H1 (cell line): ENCODE results near the gene KRT78. TPM values are rescaled to one million over a fixed set of nuclear protein-coding genes. Genes with fewer than 3 reads are reported as not detected.

Experiments used
- CTCF ChIA-PET: fragments of 300-600 bp; sonication (Branson Sonifier 250); formaldehyde crosslinking; loops from one replicate; lab custom pipeline; 2021; ENCODE audit not compliant: partially characterized antibody; lab: Charles Lee
- POLR2A ChIA-PET: fragments of 300-600 bp; sonication (Branson Sonifier 250); formaldehyde crosslinking; loops from one replicate; lab custom pipeline; 2021; ENCODE audit warnings: inconsistent platforms; ENCODE audit not compliant: partially characterized antibody; lab: Charles Lee
- DNase-seq, 2 experiments: peaks; one replicate each; pipeline versions ENCODE4 v3.0.0 to v3.0.0-alpha.2; 2010 to 2022; ENCODE audit warnings: low spot score in 2 of 2, low read depth in 1 of 2, mixed read lengths in 1 of 2
- FAIRE-seq: peaks from 2 replicates; lab custom pipeline; 2011; peaks lifted over from hg19 to GRCh38; lab: Jason Lieb, UNC
- H2AFZ ChIP-seq: 2 replicates; pipeline ENCODE4 v1.8.1; 2012; ENCODE audit warnings: low read length, inconsistent platforms
- H2AK5ac ChIP-seq: 2 replicates; pipeline ENCODE4 v1.6.1; 2013; ENCODE audit warnings: low read depth, low read length
- H2BK120ac ChIP-seq: replicated peaks from 2 replicates; pipeline ENCODE3; 2013; ENCODE audit warnings: low read depth, low read length, inconsistent platforms
- H2BK12ac ChIP-seq: 2 replicates; pipeline ENCODE4 v1.6.1; 2013; ENCODE audit warnings: low read depth, low read length
- H2BK15ac ChIP-seq: 2 replicates; pipeline ENCODE4 v1.6.1; 2013; ENCODE audit warnings: low read length
- H2BK20ac ChIP-seq: 2 replicates; pipeline ENCODE4 v1.6.1; 2013; ENCODE audit warnings: low read length
- H2BK5ac ChIP-seq: 2 replicates; pipeline ENCODE4 v1.6.1; 2013; ENCODE audit warnings: low read depth, low read length
- H3K14ac ChIP-seq: 2 replicates; pipeline ENCODE4 v1.6.1; 2013; ENCODE audit warnings: inconsistent platforms; ENCODE audit not compliant: insufficient read length
- H3K18ac ChIP-seq: 2 replicates; pipeline ENCODE4 v1.6.1; 2013; ENCODE audit warnings: low read length; ENCODE audit errors: extremely low read depth
- H3K23ac ChIP-seq: 2 replicates; pipeline ENCODE4 v1.6.1; 2013; ENCODE audit warnings: inconsistent platforms; ENCODE audit not compliant: insufficient read length
- H3K23me2 ChIP-seq: 2 replicates; pipeline ENCODE4 v1.6.1; 2013; ENCODE audit warnings: low read depth, low read length
- H3K27ac ChIP-seq: 2 replicates; pipeline ENCODE4 v1.6.1; 2011; ENCODE audit warnings: low read depth, low read length, inconsistent platforms
- H3K27me3 ChIP-seq, 4 experiments: replicated peaks in 1 of 4; 1 replicate in 1 of 4; 2 replicates in 3 of 4; pipeline versions ENCODE4 v1.6.1 to v1.8.1; 2011 to 2013; ENCODE audit warnings: low read length in 3 of 4, mild to moderate bottlenecking in 3 of 4, inconsistent platforms in 2 of 4, mixed read lengths in 2 of 4, moderate library complexity in 1 of 4; ENCODE audit not compliant: control insufficient read depth in 3 of 4, insufficient read depth in 3 of 4; ENCODE audit errors: extremely low read depth in 1 of 4
- H3K36me3 ChIP-seq, 4 experiments: 2 replicates each; pipeline versions ENCODE4 v1.6.1 to v1.8.1; 2011 to 2013; ENCODE audit warnings: mild to moderate bottlenecking in 4 of 4, low read length in 3 of 4, moderate library complexity in 2 of 4, control low read depth in 1 of 4, inconsistent platforms in 1 of 4; ENCODE audit not compliant: insufficient read depth in 4 of 4, control insufficient read depth in 2 of 4
- H3K4ac ChIP-seq: replicated peaks from 2 replicates; pipeline ENCODE3; 2013; ENCODE audit warnings: low read length, low read depth, mixed read lengths, inconsistent platforms; ENCODE audit not compliant: insufficient read length
- H3K4me1 ChIP-seq, 4 experiments: replicated peaks in 1 of 4; 1 replicate in 1 of 4; 2 replicates in 3 of 4; pipeline versions ENCODE4 v1.6.1 to v1.8.1; 2011 to 2013; ENCODE audit warnings: low read length in 3 of 4, inconsistent platforms in 2 of 4, mixed read lengths in 1 of 4; ENCODE audit not compliant: insufficient read depth in 4 of 4, control insufficient read depth in 3 of 4
- H3K4me2 ChIP-seq, 2 experiments: 2 replicates each; pipeline versions ENCODE4 v1.6.1 to v1.8.1; 2011 to 2013; ENCODE audit warnings: low read depth in 2 of 2, low read length in 2 of 2, control low read depth in 1 of 2, inconsistent platforms in 1 of 2, mild to moderate bottlenecking in 1 of 2; ENCODE audit not compliant: insufficient read depth in 1 of 2
- H3K4me3 ChIP-seq, 4 experiments: fragments of 200-600, 300-600 bp in 1 of 4; sonication (generic), shearing (Covaris generic), sonication (Bioruptor Twin) in 1 of 4; 2 replicates each; pipeline versions ENCODE4 v1.5.1 to v1.8.1; 2011 to 2016; ENCODE audit warnings: low read length in 4 of 4, low read depth in 3 of 4, control low read depth in 2 of 4, inconsistent platforms in 2 of 4, mild to moderate bottlenecking in 2 of 4, mixed read lengths in 1 of 4, moderate library complexity in 1 of 4; ENCODE audit not compliant: insufficient read depth in 2 of 4; ENCODE audit errors: extremely low read depth in 1 of 4
- H3K56ac ChIP-seq: replicated peaks from 2 replicates; pipeline ENCODE3; 2013; ENCODE audit warnings: low read depth, mild to moderate bottlenecking, mixed read lengths, low read length, inconsistent platforms; ENCODE audit not compliant: insufficient read length
- H3K79me1 ChIP-seq: 2 replicates; pipeline ENCODE4 v1.6.1; 2013; ENCODE audit warnings: low read depth, low read length, control low read depth
- H3K79me2 ChIP-seq, 2 experiments: 2 replicates each; pipeline versions ENCODE4 v1.6.1 to v1.8.1; 2012 to 2013; ENCODE audit warnings: low read length in 2 of 2, mild to moderate bottlenecking in 2 of 2, inconsistent platforms in 1 of 2; ENCODE audit not compliant: insufficient read depth in 2 of 2, control insufficient read depth in 1 of 2
- H3K9ac ChIP-seq, 4 experiments: replicated peaks in 1 of 4; 1 replicate in 1 of 4; 2 replicates in 3 of 4; pipeline versions ENCODE4 v1.6.1 to v1.8.1; 2011 to 2013; ENCODE audit warnings: low read depth in 3 of 4, low read length in 3 of 4, control low read depth in 2 of 4, mild to moderate bottlenecking in 2 of 4, moderate library complexity in 2 of 4, inconsistent platforms in 1 of 4; ENCODE audit errors: extremely low read depth in 1 of 4
- H3K9me3 ChIP-seq, 2 experiments: 2 replicates each; pipeline versions ENCODE4 v1.6.1 to v1.8.1; 2012 to 2013; ENCODE audit warnings: mild to moderate bottlenecking in 2 of 2, moderate library complexity in 2 of 2, control low read depth in 1 of 2, inconsistent platforms in 1 of 2, low read depth in 1 of 2, low read length in 1 of 2, mixed read lengths in 1 of 2; ENCODE audit not compliant: insufficient read depth in 2 of 2
- H4K20me1 ChIP-seq, 2 experiments: replicated peaks in 1 of 2; 2 replicates each; pipeline versions ENCODE3 to v1.8.1; 2011 to 2013; ENCODE audit warnings: inconsistent platforms in 2 of 2, low read length in 2 of 2, mild to moderate bottlenecking in 1 of 2; ENCODE audit not compliant: insufficient read depth in 2 of 2, control insufficient read depth in 1 of 2
- H4K5ac ChIP-seq: 2 replicates; pipeline ENCODE4 v1.6.1; 2013; ENCODE audit warnings: low read length, low read depth, mixed read lengths, inconsistent platforms; ENCODE audit not compliant: insufficient read length
- H4K8ac ChIP-seq: 2 replicates; pipeline ENCODE4 v1.8.0; 2013; ENCODE audit warnings: mild to moderate bottlenecking, moderate library complexity, low read length, inconsistent platforms; ENCODE audit not compliant: insufficient read depth; ENCODE audit errors: extremely low read depth
- H4K91ac ChIP-seq: replicated peaks from 2 replicates; pipeline ENCODE3; 2013; ENCODE audit warnings: low read length, mixed read lengths, inconsistent platforms; ENCODE audit not compliant: insufficient read length
- BRCA1 ChIP-seq: IDR thresholded peaks from 2 replicates; pipeline ENCODE4 v1.6.1; 2012; ENCODE audit warnings: low read depth, low read length, improper control_type of control experiment
- FOSL1 ChIP-seq: IDR thresholded peaks from 2 replicates; pipeline ENCODE4 v1.6.1; 2011; ENCODE audit warnings: mild to moderate bottlenecking, low read depth, low read length, moderate library complexity; ENCODE audit not compliant: insufficient read depth
- GABPA ChIP-seq: IDR thresholded peaks from 2 replicates; pipeline ENCODE4 v1.6.1; 2011; ENCODE audit warnings: mild to moderate bottlenecking, low read length, moderate library complexity, borderline replicate concordance; ENCODE audit not compliant: insufficient read depth
- HDAC2 ChIP-seq, 2 experiments: fragments of 300-600 bp in 1 of 2; sonication (generic) in 1 of 2; IDR thresholded peaks; 2 replicates each; pipeline ENCODE4 v1.6.1; 2011 to 2012; ENCODE audit warnings: low read depth in 2 of 2, low read length in 2 of 2, mild to moderate bottlenecking in 2 of 2, moderate library complexity in 2 of 2, borderline replicate concordance in 1 of 2, inconsistent platforms in 1 of 2
- KDM4A ChIP-seq: IDR thresholded peaks from one replicate; pipeline ENCODE4 v1.7.1; 2012; ENCODE audit warnings: low read depth, mild to moderate bottlenecking, moderate library complexity, low read length, inconsistent platforms; ENCODE audit not compliant: severe bottlenecking
- RFX5 ChIP-seq: IDR thresholded peaks from 2 replicates; pipeline ENCODE4 v1.6.1; 2011; ENCODE audit warnings: low read depth, low read length, improper control_type of control experiment, borderline replicate concordance
- RNF2 ChIP-seq: fragments of 200-900, 300-1000 bp; sonication (generic); IDR thresholded peaks from 2 replicates; pipeline ENCODE4 v1.7.1; 2016; ENCODE audit warnings: borderline replicate concordance, low read depth, mild to moderate bottlenecking, antibody characterized with exemption, low read length; ENCODE audit not compliant: poor library complexity, severe bottlenecking; ENCODE audit errors: missing control alignments
- SIN3A ChIP-seq, 2 experiments: IDR thresholded peaks in 1 of 2; conservative IDR thresholded peaks in 1 of 2; 2 replicates each; pipeline ENCODE4 v1.6.1; 2011 to 2012; ENCODE audit warnings: low read length in 2 of 2, improper control_type of control experiment in 1 of 2, low read depth in 1 of 2, mild to moderate bottlenecking in 1 of 2
- SUZ12 ChIP-seq: fragments of 200-600 bp; sonication (generic); IDR thresholded peaks from 2 replicates; pipeline ENCODE4 v1.6.1; 2012; ENCODE audit warnings: mild to moderate bottlenecking, inconsistent platforms, low read length, moderate library complexity, mixed read lengths
- TAF7 ChIP-seq: optimal IDR thresholded peaks from 2 replicates; pipeline ENCODE3; 2011; ENCODE audit warnings: low read depth, mild to moderate bottlenecking, inconsistent platforms, low read length, moderate library complexity, borderline replicate concordance
- TEAD4 ChIP-seq: IDR thresholded peaks from 2 replicates; pipeline ENCODE4 v1.6.1; 2012; ENCODE audit warnings: low read depth, low read length, inconsistent platforms, mixed read lengths
- YY1 ChIP-seq: IDR thresholded peaks from 2 replicates; pipeline ENCODE4 v1.6.1; 2011; ENCODE audit warnings: low read depth, mild to moderate bottlenecking, low read length
- WGBS, 2 experiments: shearing (Covaris generic) in 1 of 2; methylation state at CpG; one replicate each; pipeline versions ENCODE4 v1.1.6 to v1.1.7; 2013 to 2015; ENCODE audit warnings: low lambda C conversion rate in 2 of 2, mixed read lengths in 2 of 2, inconsistent platforms in 1 of 2, low coverage in 1 of 2, missing lambda C conversion rate in 1 of 2; ENCODE audit not compliant: insufficient replicate concordance in 2 of 2, insufficient coverage in 1 of 2, insufficient read length in 1 of 2; ENCODE audit errors: extremely low coverage in 1 of 2, missing lambda C conversion rate in 1 of 2; 5-methylcytosine and 5-hydroxymethylcytosine counted together
- polyA plus RNA-seq, 7 experiments: library from polyadenylated mRNA; depleted of rRNA in 3 of 7; stranded (reverse) in 5 of 7; unstranded in 2 of 7; fragments of >200 nt in 5 of 7; fragments of 200-250 nt in 2 of 7; gene quantifications; 1 replicate in 5 of 7; 2 replicates in 1 of 7; 4 replicates in 1 of 7; pipeline versions ENCODE4 v1.2.1 to v1.2.3, GENCODE V29; 2011 to 2013; ENCODE audit warnings: missing spikeins in 2 of 7, mixed read lengths in 2 of 7
- total RNA-seq: library from RNA; stranded (reverse); fragmentation: NEBNext Ultra II Directional; extraction: Animal tissue kit (Norgen Biotek cat#: 25700); gene quantifications from 2 replicates; pipeline ENCODE4 v1.2.1, GENCODE V29; 2021
- TF ChIP-seq, protein P1 (sequence below): IDR thresholded peaks from 2 replicates; pipeline ENCODE4 v1.6.1; 2012; ENCODE audit warnings: inconsistent platforms

The KRT78 gene
- total and polyA plus RNA-seq, 2 of the 8 experiments (the other 6 are each of a cell fraction or from before 2014, with no cell fraction given): not detected

DNA sequence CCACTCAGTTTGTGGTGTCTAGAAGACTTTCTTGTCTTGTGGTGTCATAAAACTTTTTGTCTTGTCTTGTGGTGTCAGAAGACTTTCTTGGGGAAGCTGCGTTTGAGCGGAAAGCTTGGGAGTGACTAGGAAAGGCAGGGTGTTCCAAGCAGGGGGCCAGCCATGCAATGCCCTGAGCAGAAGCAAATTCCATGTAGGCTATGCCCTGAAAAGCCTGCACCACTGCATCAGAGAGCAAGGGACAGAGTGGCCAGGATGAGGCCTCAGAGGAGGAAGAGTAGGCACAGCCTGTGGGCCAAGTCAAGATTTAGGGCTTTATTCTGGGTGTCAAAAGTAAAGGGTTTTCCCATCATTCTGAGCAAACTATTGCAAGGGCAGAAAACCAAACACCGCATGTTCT, 41.6 kb upstream of the KRT78 start:
- H3K9me3 ChIP-seq: no peaks in the 10 kb centered on the region
- H3K27ac ChIP-seq: no peak overlapping the region
- no peak overlapping the region for H3K14ac ChIP-seq
- H4K20me1 ChIP-seq: no peaks in the 10 kb centered on the region
- no peak overlapping the region for H3K56ac ChIP-seq
- no peak overlapping the region for H4K8ac ChIP-seq
- no peak overlapping the region for H3K18ac ChIP-seq
- ChIA-PET CTCF (interaction anchor here (3.4 to 36.8 kb wide), 4 partner anchors 7 to 97 kb away, joined by 12 to 1250 read pairs (median 22); no protein-coding TSS in a partner anchor), POLR2A (interaction anchor here (1.6 to 2.1 kb wide), 2 partner anchors 15 to 115 kb away, joined by 4 to 9 read pairs; partner anchors contain the start of genes EIF4B and KRT8)
- no peaks in the 10 kb centered on the region for H3K4me1 ChIP-seq
- no peak overlapping the region for H2BK12ac ChIP-seq
- H3K23ac ChIP-seq: no peak overlapping the region
- H3K4ac ChIP-seq: no peak overlapping the region
- H2BK20ac ChIP-seq: no peak overlapping the region
- no peak overlapping the region for H4K5ac ChIP-seq
- H3K23me2 ChIP-seq: no peaks in the 10 kb centered on the region
- no peak overlapping the region for H4K91ac ChIP-seq
- no peaks in the 10 kb centered on the region for H3K36me3 ChIP-seq
- WGBS, 2 experiments: 90% methylated on average over 3 of the region's 3 CpGs; no CpG with 5 or more reads in 1 of the 2 experiments
- no peak overlapping the region for H2AK5ac ChIP-seq
- no peaks in the 10 kb centered on the region for H3K27me3 ChIP-seq
- H2BK120ac ChIP-seq: no peak overlapping the region
- H2BK15ac ChIP-seq: no peak overlapping the region
- H2AFZ ChIP-seq: no peak overlapping the region
- H3K4me3 ChIP-seq: no peak overlapping the region
- no peak overlapping the region for H3K4me2 ChIP-seq
- no peak for DNase-seq
- no peak overlapping the region for H3K9ac ChIP-seq
- H3K79me2 ChIP-seq: no peaks in the 10 kb centered on the region
- FAIRE-seq: no peak
- H3K79me1 ChIP-seq: no peaks in the 10 kb centered on the region
- no peak overlapping the region for H2BK5ac ChIP-seq
- no peak for TF ChIP-seq SIN3A (conservative IDR thresholded peaks at IDR 0.05 in 1 of 2, IDR thresholded peaks at IDR 0.05 in 1 of 2; ENCODE audit: low read depth in 1 of 2, low read length in 2 of 2)
- no peak for TF ChIP-seq RNF2
- TF ChIP-seq SUZ12: no peak
- TF ChIP-seq GABPA: no peak
- TF ChIP-seq, protein P1, sequence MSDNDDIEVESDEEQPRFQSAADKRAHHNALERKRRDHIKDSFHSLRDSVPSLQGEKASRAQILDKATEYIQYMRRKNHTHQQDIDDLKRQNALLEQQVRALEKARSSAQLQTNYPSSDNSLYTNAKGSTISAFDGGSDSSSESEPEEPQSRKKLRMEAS: no peak
- TF ChIP-seq YY1: no peak
- TF ChIP-seq TEAD4: no peak
- TF ChIP-seq KDM4A: no peak
- TF ChIP-seq TAF7: no peak
- no peak for TF ChIP-seq RFX5
- no peak for TF ChIP-seq FOSL1
- no peak for TF ChIP-seq HDAC2 (IDR thresholded peaks at IDR 0.05; ENCODE audit: borderline replicate concordance in 1 of 2, low read depth in 2 of 2, low read length in 2 of 2)
- no peak for TF ChIP-seq BRCA1
